Body of pancreas (tissue), 4 donors: ENCODE results near the gene GALNT17.

ENCODE experiments used
- CTCF ChIP-seq, 7 experiments: fragments of 450-650 bp in 4 of 7; fragments of 200-600 bp in 3 of 7; sonication (generic) in 3 of 7; IDR thresholded peaks; one replicate each; pipeline ENCODE4 v1.5.1; 2016 to 2019; ENCODE audit warnings: antibody characterized with exemption in 7 of 7
- POLR2A ChIP-seq, 3 donors: fragments of 450-650 bp; IDR thresholded peaks; one replicate each; pipeline ENCODE4 v1.6.1; 2016; ENCODE audit warnings: antibody characterized with exemption in 3 of 3, mild to moderate bottlenecking in 2 of 3

DNA sequence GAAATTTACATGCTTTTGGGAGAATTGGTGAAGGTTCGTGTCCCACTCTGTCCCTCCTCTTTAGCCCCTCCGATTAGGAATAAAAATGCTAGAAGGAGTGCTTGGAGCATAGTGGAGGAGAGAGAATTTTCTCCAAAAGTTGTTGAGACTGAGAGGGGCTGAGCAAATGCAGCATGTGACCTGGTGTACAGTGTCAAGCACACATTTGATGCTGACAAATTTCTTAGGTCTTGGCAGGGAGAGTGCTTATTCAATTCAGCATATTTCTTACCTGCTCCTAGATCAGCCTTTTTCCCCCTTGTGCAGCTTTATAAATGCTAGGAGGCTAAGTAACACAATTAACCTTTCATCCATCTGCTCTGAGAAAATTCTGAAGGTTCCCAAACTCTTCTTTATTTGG is 189.0 kb downstream of the GALNT17 start:
- no peak for TF ChIP-seq POLR2A (IDR thresholded peaks at IDR 0.05)
- no peak for TF ChIP-seq CTCF (IDR thresholded peaks at IDR 0.05)
